GM19395 (cell line): Measurements from ENCODE around the gene ARMH3.

Source experiments
- ATAC-seq: cut with Tn5 transposase; IDR thresholded peaks from one replicate; pipeline ENCODE4 v1.9.1; 2021; ENCODE audit warnings: mild to moderate bottlenecking, moderate library complexity; ENCODE audit not compliant: unreplicated experiment

ARMH3 gene

DNA sequence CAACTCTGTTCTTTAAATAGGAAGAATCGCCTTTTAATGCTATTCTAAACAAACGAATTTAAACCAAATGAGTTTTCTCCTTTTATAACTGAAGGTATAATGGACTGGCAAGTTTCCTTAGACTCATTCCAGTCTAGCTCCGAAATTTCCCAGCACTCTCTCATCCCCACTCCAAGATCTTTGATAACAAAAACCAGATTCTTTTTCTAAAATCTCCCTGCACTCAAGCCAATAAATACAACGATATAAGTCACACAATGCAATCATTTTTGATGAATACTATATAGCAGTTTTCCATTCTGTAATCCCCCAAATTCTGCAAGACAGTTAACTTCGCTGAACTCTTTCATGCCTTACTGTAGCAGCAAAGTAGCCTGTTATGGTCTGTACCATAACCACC, 239.6 kb downstream of the ARMH3 start:
- no peak for ATAC-seq

- no peak for ATAC-seq
Measured at GRCh38 chr10:101814466-101815071, 241.4 kb downstream of the ARMH3 start.

- ATAC-seq, result no peak
Measured at GRCh38 chr10:101812606-101813005, 243.4 kb downstream of the ARMH3 start.

DNA sequence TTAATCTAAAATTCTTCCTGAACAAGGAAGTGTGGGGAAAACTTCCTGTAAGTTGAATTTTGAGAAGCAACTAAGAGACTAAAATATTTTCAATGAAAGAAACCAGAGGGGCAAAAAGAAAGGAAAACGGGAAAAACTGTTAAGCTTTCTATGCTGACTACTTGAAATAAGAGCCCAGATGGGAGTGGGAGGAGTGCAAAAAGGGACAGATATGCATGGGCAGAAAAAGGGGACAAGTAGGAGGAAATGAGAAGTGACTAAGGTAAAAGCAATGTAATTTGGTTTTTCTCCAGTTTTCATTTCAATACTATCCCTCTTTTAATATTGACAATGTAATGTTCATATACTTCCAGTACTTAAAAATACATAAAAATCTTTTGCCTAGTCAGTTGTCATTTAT, 248.8 kb downstream of the ARMH3 start:
- no peak for ATAC-seq

GRCh38 chr10:101803511-101803910, 252.5 kb downstream of the ARMH3 start:
- ATAC-seq, result no peak

GRCh38 chr10:101797403-101798059, 258.4 kb downstream of the ARMH3 start:
- no peak for ATAC-seq
